NCI-H82 treated with DMSO at 0.1 percent for 48 hours (cell line): ENCODE results near the gene TEX261.
"Not testable (repeated sequence)": the region's sequence is repeated elsewhere in the genome, so short reads cannot be mapped to it uniquely, and the experiment has no call there.

ENCODE experiments used
- DNase-seq: peaks from one replicate; lab custom pipeline; 2025; ENCODE audit not compliant: unreplicated experiment; lab: John Stamatoyannopoulos, UW

The TEX261 gene

GRCh38 chr2:70994699-70995425 lies at the start of gene TEX261:
TEX261 (minus strand) TSS chr2:70994873; CDS start chr2:70994757, 116 bp downstream.
- DNase-seq = peak; percentile 74

GRCh38 chr2:71043531-71044407 lies 49.1 kb upstream of the TEX261 start:
- no peak for DNase-seq

GRCh38 chr2:71042287-71042686 lies 47.6 kb upstream of the TEX261 start:
- DNase-seq = no peak

- not testable (repeated sequence) for DNase-seq
Measured at GRCh38 chr2:71036296-71036695, 41.6 kb upstream of the TEX261 start.

- DNase-seq = not testable (repeated sequence)
Measured at GRCh38 chr2:71023553-71024243, 29.0 kb upstream of the TEX261 start.

- DNase-seq = not testable (repeated sequence)
Measured at GRCh38 chr2:71021394-71021793, 26.7 kb upstream of the TEX261 start.

GRCh38 chr2:71019989-71020388 lies 25.3 kb upstream of the TEX261 start:
- DNase-seq = not testable (repeated sequence)

- DNase-seq = no peak
Measured at GRCh38 chr2:71018625-71019024, 24.0 kb upstream of the TEX261 start.

GRCh38 chr2:71011786-71012185 lies 17.1 kb upstream of the TEX261 start:
- not testable (repeated sequence) for DNase-seq

- DNase-seq = no peak
Measured at GRCh38 chr2:71008342-71008741, 13.7 kb upstream of the TEX261 start.

- DNase-seq = no peak
Measured at GRCh38 chr2:71006955-71007799, 12.5 kb upstream of the TEX261 start.

GRCh38 chr2:71006323-71006722 lies 11.7 kb upstream of the TEX261 start:
- no peak for DNase-seq

- DNase-seq = no peak
Measured at GRCh38 chr2:71005271-71006202, 10.9 kb upstream of the TEX261 start.

GRCh38 chr2:71004857-71005256 lies 10.2 kb upstream of the TEX261 start:
- DNase-seq = no peak

GRCh38 chr2:71003966-71004755 lies 9.5 kb upstream of the TEX261 start:
- DNase-seq = no peak

GRCh38 chr2:71003396-71003795 lies 8.7 kb upstream of the TEX261 start:
- DNase-seq = no peak

GRCh38 chr2:71001981-71002570 lies 7.4 kb upstream of the TEX261 start:
- peak; percentile 61 for DNase-seq

- DNase-seq = no peak
Measured at GRCh38 chr2:71001592-71001927, 6.9 kb upstream of the TEX261 start.
